Fibroblast of the aortic adventitia (primary cell): ENCODE data around the gene ITGBL1. TPM values are rescaled to one million over a fixed set of nuclear protein-coding genes. Genes with fewer than 3 reads are reported as not detected.

ENCODE experiments used
- DNase-seq: peaks from one replicate; pipeline ENCODE4 v3.0.0-alpha.2; 2010; ENCODE audit warnings: low read depth
- H3K4me3 ChIP-seq: 2 replicates; pipeline ENCODE4 v1.5.1; 2011; ENCODE audit warnings: low read depth, mild to moderate bottlenecking, control low read depth, low read length, moderate library complexity
- CTCF ChIP-seq: IDR thresholded peaks from 2 replicates; pipeline ENCODE4 v1.5.1; 2011; ENCODE audit warnings: mild to moderate bottlenecking, low read length, control low read depth, inconsistent platforms; ENCODE audit not compliant: insufficient read depth
- total RNA-seq: library from RNA; depleted of rRNA; stranded (reverse); fragments of >200 nt; gene quantifications from 2 replicates; pipeline ENCODE4 v1.2.3, GENCODE V29; 2012; ENCODE audit warnings: low replicate concordance

The ITGBL1 gene
- total RNA-seq, 1 donor, result 167 TPM

- no peak for DNase-seq
- H3K4me3 ChIP-seq, result no peak overlapping the region
- TF ChIP-seq CTCF, result no peak
Measured at GRCh38 chr13:101749584-101749983, 297.1 kb downstream of the ITGBL1 start.

GRCh38 chr13:101751488-101751887 is 299.0 kb downstream of the ITGBL1 start:
- no peak overlapping the region for H3K4me3 ChIP-seq
- no peak for TF ChIP-seq CTCF
- peak; percentile 58 for DNase-seq

- DNase-seq, result no peak
- H3K4me3 ChIP-seq, result no peak overlapping the region
- TF ChIP-seq CTCF, result no peak
Measured at GRCh38 chr13:101752432-101752831, 300.0 kb downstream of the ITGBL1 start.

GRCh38 chr13:101755228-101755887 is 302.9 kb downstream of the ITGBL1 start:
- no peak for TF ChIP-seq CTCF
- no peak overlapping the region for H3K4me3 ChIP-seq
- DNase-seq, result no peak

GRCh38 chr13:101757446-101758039 is 305.1 kb downstream of the ITGBL1 start:
- TF ChIP-seq CTCF, result peak; percentile 67
- H3K4me3 ChIP-seq, result no peak overlapping the region
- peak; percentile 71 for DNase-seq

GRCh38 chr13:101763191-101763590 is 310.7 kb downstream of the ITGBL1 start:
- DNase-seq, result no peak
- no peak for TF ChIP-seq CTCF
- no peak overlapping the region for H3K4me3 ChIP-seq

Other genes with a start within 250 kb of the ITGBL1 start
- 1.1 and 3.1 TPM in 2 replicates for gene NALCN, start 36.2 kb upstream of the ITGBL1 start, total RNA-seq